GM19025 (cell line): Measurements from ENCODE around the gene MAZ.
A peak's percentile ranks its signal among the peaks of the same experiment; 100 is the strongest.
"Not testable (repeated sequence)": the region's sequence is repeated elsewhere in the genome, so short reads cannot be mapped to it uniquely, and the experiment has no call there.

Experiments used
- ATAC-seq: cut with Tn5 transposase; IDR thresholded peaks from one replicate; pipeline ENCODE4 v1.9.1; 2021; ENCODE audit warnings: mild to moderate bottlenecking, low read depth, moderate library complexity; ENCODE audit not compliant: unreplicated experiment

The MAZ gene

DNA sequence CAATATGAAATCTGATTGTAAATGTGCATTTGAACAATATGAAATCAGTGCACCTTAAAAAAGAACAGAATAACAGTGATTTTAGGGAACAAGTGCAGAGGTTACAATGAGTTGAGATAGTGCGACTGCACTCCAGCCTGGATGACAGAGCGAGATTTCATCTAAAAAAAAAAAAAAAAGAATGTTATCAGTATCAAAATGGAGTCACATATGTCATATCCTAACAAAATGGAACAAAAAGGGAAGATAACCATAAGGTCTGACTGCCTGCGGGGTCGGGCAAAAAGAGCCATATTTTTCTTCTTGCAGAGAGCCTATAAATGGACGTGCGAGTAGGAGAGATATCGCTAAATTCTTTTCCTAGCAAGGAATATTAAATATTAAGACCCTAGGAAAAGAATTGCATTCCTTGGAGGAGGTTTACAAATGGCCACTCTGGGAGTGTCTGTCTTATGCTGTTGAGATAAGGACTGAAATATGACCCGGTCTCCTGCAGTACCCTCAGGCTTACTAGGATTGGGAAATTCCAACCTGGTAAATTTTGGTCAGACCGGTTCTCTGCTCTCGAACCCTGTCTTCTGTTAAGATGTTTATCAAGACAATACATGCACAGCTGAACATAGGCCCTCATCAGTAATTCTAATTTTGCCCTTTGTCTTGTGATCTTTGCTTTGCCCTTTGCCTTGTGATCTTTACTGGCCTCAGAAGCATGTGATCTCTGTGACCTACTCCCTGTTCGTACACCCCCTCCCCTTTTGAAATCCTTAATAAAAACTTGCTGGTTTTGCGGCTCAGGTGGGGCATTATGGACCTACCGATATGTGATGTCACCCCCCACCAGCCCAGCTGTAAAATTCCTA, 23.0 kb upstream of the MAZ start:
- ATAC-seq = not testable (repeated sequence)

- ATAC-seq = no peak
Measured at GRCh38 chr16:29784157-29784556, 22.2 kb upstream of the MAZ start.

- ATAC-seq = no peak
Measured at GRCh38 chr16:29784901-29785500, 21.3 kb upstream of the MAZ start.

GRCh38 chr16:29787155-29787554, 19.2 kb upstream of the MAZ start:
- ATAC-seq = not testable (repeated sequence)

DNA sequence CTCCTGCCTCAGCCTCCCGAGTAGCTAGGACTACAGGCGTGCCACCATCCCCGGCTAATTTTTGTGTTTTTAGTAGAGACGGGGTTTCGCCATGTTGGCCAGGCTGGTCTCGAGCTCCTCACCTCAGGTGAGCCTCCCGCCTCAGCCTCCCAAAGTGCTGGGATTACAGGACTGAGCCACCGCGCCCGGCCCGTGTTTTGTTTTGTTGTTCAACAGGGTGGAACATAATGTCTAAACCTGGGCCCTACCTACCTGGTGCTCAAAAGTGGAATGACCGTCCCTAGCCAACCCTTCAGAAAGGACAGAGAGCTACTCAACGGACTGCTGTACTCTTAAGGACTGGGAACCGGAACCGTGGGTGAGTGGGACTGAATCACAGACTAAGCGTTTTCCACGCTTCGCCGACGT, 16.6 kb upstream of the MAZ start:
- ATAC-seq = no peak

DNA sequence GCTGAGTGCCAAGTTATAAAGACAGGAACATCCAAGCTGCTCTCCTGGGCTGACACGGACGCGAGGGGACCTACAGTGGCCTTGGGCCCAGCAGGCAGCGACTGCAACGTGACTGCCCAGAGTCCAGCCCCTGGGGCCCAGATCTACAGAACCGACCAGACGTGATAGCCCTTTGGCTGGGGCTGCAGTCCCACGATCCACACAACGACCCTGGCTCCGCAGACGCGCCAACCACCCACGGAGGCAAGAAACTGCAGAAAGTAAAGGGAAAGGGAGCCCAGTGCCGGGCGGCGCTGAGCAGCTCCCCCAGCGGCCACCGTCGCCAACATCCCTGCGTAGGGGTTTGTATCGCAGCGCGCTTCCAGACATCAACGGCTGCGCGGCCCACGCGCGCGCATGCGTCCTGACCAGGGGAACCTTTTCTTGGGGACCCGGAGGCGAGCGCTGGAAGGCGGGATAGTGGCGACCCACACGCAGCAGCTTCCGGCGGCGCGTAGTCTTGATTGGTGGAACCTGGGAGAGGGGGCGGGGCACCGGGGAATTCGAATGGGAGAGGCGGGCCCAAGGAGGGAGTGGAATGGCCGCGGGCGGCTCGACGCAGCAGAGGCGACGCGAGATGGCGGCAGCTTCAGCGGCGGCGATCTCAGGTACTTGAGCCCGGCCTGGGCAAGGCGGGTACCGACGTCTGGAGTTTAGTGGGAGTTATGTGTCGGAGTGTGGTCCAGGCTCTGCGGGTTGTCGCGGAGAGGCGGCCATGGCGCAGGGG, 16.0 kb upstream of the MAZ start, which contains the start of gene KIF22:
Gene KIF22 (plus strand): TSS at position 569 of the 766 bp plus-strand sequence. CDS start 9 bp downstream, at position 578.
- ATAC-seq = peak; percentile 94

DNA sequence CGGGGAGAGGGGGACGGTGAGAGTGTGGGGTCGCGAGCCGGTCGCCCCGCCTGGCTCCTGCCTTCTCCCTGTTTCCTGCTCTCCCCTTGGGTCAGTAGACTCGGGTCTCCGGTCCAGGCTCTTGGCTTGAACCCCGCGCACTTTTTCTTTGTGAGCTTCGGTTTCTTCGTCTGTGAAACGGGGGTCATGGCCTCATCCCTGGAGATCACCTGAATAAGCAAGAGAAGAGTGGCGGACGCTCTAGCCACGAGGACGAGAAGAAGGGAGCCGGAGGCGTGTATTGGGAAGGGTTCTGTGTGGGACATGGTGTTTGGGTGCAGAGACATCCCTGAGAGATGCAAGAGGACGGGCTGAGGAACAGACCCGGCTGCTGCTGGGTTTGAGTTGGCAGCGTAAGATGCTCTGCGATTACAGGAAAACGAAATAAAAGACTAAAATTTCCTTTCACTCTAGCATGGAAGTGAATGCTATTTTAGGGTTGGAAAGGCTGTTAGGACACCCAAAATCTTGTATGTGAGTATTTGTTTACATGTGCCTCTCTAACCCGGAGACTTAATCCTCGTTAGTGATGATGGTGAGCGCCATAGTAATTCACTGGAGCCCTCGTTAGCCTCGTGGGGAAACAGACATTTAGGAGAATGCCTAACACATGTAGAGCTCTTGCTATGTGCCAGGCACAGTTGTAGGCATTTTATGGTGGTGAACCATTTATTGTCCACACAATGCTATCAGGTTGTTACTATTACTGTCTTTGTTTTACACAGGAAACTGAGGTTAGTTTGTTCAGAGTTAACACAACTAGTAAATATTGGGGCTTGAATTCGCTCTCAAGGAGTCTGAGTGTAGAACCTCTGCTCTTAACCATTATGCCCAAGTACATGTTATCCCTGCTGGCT, 15.1 kb upstream of the MAZ start:
- ATAC-seq = no peak

- ATAC-seq = no peak
Measured at GRCh38 chr16:29791845-29792807, 14.2 kb upstream of the MAZ start.

DNA sequence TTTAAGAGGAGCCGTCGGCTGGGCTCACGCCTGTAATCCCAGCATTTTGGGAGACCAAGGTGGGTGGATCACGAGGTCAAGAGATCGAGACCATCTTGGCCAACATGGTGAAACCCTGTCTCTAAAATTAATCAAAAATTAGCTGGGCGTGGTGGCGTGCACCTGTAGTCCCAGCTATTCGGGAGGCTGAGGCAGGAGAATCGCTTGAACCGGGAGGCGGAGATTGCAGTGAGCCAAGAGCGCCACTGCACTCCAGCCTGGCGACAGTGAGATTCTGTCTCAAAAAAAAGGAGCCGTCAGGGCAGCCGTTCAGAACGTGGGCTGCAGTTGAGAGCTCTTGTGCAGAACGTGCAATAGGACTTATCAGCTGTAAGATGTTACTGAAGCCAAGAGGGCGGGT, 13.2 kb upstream of the MAZ start:
- ATAC-seq = not testable (repeated sequence)

DNA sequence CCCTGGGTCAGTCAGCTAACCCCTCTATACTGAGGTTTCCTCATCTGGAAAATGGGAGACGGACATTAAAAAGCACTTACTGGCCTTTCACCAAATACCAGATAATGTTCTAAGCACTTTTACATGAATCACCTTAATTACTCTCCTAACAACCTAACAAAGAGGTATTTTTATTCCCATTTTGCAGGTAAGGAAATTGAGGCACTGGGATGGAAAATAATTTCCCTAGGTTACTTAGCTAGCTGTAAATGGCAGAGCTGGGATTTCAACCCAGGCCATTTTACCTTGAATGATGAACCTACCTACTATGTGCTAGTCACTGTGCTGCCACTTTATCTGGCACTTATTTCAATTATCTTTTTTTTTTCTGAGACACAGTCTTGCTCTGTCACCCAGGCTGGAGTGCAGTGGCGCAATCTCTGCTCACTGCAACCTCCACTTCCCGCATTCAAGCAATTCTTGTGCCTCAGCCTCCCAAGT, 12.1 kb upstream of the MAZ start:
- ATAC-seq = no peak

GRCh38 chr16:29802416-29802935, 3.9 kb upstream of the MAZ start:
- no peak for ATAC-seq

DNA sequence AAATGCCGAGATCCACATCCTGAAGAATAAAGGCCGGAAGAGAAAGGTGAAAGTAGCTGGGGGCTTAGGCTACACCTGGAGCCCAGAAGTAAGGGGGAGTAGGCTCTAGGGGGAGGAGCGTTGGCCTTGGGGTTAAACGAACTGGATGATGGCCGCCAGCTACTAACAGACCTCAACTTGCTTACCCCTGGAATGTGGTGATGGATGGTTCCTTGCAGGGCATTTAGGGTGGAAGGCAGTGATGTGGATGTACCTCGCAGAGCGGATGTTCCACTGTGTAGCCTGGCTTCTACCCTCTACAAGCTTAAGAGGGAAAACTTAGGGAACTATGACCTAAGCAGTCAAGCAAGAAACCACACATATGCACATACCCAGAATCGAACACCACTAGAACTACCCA, 2.3 kb upstream of the MAZ start:
- ATAC-seq = no peak

DNA sequence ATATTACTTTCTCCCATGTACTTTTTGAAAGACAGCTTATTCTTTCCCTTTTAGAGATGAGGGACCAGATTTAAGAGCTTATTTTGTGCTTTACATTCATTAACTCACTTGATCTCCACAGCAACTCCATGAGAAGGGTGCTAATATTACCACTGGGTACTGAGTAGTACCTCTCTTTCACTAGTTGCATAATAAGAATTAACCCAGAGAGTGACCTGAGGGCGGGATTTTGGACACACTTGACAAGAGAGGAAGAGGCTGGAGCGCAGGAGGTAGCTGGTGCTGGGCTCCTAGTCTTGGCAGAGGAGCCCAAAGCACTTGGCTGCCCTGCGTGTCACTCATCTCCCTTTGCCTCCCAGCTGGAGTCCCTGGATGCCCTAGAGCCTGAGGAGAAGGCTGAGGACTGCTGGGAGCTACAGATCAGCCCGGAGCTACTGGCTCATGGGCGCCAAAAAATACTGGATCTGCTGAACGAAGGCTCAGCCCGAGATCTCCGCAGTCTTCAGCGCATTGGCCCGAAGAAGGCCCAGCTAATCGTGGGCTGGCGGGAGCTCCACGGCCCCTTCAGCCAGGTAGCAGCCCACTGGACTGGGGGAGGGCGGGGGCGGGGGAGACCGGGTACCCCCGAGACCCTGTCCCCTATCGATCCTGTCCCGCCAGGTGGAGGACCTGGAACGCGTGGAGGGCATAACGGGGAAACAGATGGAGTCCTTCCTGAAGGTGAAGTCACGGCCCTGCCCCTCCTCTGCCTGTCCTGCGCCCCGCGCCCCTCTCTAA, 1.7 kb upstream of the MAZ start:
- no peak for ATAC-seq

DNA sequence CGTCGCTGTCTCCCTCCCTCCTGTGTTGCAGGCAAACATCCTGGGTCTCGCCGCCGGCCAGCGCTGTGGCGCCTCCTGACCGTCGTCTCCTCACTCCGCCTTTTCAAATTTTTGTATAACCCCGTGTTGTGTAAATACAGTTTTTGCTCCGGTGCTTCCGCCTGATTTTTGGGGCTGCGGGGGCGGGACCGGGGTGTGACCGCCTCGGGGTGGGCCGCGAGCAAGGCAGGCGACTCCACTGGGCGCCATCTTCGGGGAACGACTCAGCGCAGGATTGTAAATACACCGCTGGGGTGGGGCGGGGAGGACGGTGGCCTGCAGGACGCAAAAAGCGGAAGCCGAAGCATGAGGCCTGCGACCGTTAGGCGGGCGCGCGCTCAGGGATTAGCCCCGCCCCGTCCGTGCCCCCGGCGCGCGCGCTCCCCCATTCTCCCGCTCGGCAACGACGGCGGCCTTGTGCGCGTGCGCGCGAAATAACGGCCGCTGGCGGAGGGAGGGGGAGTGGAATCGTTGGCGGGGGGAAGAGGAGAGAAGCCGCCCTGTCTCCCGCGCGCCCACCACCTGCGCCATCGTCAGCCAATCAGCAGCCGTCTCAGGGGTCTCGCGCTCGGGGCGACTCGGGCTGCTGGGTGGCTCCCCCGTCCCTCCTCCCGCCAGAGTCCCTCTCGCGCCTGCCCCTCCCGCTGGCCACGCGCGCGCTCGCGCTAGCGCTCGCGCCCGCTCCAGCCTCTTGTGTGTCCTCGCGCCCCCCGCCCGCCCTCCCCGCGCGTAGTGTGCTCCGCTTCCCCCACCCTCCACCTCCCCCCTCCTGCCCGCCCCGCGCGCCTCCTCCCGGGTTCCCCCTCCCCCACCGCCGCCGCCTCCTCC, 864 bp upstream of the MAZ start:
- peak; percentile 43 for ATAC-seq

DNA sequence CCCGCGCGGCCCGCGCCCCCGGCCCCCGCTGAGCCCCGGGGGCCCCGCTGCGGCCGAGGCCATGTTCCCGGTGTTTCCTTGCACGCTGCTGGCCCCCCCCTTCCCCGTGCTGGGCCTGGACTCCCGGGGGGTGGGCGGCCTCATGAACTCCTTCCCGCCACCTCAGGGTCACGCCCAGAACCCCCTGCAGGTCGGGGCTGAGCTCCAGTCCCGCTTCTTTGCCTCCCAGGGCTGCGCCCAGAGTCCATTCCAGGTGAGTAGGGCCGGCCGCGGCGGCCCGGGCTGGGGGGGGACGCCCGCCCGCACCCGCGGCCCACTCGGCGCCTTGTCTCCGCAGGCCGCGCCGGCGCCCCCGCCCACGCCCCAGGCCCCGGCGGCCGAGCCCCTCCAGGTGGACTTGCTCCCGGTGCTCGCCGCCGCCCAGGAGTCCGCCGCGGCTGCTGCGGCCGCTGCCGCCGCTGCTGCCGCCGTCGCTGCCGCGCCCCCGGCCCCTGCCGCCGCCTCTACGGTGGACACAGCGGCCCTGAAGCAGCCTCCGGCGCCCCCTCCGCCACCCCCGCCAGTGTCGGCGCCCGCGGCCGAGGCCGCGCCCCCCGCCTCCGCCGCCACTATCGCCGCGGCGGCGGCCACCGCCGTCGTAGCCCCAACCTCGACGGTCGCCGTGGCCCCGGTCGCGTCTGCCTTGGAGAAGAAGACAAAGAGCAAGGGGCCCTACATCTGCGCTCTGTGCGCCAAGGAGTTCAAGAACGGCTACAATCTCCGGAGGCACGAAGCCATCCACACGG, 504 bp downstream of the MAZ start:
- no peak for ATAC-seq
